MV-4-11 (cell line): Measurements from ENCODE around the gene CHTF8.
"Not testable (repeated sequence)": the region's sequence is repeated elsewhere in the genome, so short reads cannot be mapped to it uniquely, and the experiment has no call there.

Source experiments
- DNase-seq: peaks from one replicate; lab custom pipeline; 2025; lab: John Stamatoyannopoulos, UW

CHTF8 gene

GRCh38 chr16:69138608-69139007 is 6.2 kb upstream of the CHTF8 start:
- DNase-seq: no peak

- DNase-seq: no peak
Measured at GRCh38 chr16:69133373-69133954, 1.1 kb upstream of the CHTF8 start.

DNA sequence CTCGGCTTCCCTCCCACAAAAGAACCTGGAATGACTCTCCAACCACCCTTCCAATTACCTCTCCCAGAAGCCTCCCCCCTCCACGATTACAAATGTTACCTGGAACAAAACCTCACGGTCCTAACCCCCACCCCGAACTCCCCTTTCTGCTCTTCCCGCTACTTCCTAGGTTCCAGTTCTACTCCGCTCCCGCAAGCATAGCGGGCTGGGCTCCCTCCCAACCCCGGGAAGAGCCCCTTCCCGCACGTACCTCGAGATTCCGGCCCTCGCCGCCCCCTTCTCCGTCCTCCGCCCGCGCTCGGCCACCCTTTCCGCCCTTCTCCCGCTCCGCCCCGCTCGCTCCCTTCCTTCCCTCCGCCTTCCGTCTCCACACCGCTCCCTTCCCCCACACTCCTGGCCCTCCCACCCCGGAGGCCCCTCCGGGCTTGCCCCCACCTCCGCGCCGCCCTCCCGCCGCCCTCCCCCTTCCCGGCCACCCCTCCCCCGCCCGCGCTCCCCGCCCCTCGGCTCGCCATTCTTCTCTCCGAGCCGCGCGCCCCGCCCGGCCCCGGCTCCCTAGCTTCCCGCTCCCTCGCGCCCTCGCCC is 457 bp downstream of the CHTF8 start:
- peak; percentile 34 for DNase-seq

DNA sequence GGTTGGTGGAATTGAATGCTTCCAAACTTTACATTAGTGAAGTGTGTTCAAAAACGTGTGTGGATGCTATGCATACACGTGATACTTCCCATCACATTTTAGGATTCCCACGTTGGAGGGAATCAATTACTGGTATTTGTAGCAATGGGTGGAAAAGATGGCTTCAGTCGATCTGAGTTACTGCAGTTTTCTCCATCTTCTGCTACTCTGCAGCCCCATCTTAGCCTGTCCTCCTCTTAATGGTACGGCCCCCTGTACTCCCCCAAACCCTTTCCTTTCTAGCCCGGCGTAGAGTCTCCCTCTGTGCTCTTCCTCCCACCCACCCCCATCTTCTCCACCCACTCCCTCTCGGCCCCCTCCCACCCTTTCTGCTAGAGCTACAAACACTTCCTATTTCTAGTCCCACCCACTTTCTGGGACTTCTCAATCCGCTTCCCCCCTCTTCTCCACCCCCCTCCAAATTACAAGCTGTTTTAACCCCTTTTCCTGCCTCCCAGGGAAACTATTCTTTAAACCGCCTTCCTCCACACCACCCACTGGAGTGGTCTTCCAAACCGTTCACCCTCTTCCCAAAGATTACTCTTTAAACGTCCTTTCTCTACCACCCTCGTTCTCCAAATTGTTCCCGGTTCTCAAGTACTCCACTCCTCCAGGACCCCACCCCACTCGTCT is 1.1 kb downstream of the CHTF8 start:
- DNase-seq: peak; percentile 55

GRCh38 chr16:69130461-69130860 is 1.9 kb downstream of the CHTF8 start:
- no peak for DNase-seq

GRCh38 chr16:69127966-69128510 is 4.3 kb downstream of the CHTF8 start:
- no peak for DNase-seq

DNA sequence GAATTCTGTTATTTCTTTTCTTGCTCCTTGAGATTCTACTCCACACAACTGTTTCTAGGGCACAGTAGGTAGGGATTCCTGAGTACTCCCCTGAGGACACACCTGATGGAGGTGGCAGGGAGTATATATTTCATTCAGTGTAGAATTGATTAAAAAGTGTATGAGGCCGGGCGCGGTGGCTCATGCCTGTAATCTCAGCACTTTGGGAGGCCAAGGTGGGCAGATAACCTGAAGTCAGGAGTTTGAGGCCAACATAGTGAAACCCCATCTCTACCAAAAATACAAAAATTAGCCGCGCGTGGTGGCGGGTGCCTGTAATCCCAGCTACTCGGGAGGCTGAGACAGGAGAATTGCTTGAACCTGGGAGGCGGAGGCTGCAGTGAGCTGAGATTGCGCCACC is 5.6 kb downstream of the CHTF8 start:
- not testable (repeated sequence) for DNase-seq

GRCh38 chr16:69126221-69126620 is 6.2 kb downstream of the CHTF8 start:
- no peak for DNase-seq

GRCh38 chr16:69124961-69125360 is 7.4 kb downstream of the CHTF8 start:
- DNase-seq: not testable (repeated sequence)

DNA sequence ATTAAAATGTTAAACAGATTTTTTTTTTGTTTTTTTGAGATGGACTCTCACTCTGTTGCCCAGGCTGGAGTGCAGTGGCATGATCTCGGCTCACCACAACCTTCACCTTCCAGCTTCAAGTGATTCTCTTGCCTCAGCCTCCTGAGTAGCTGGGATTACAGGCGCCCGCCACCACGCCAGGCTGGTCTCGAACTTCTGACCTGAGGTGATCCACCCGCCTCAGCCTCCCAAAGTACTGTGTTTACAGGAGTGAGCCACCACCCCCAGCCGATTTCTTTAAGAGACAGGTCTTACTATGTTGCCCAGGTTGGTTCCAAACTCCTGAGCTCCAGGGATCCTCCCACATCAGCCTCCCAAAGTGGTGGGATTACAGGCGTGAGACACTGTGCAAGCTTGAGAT is 8.0 kb downstream of the CHTF8 start:
- DNase-seq: not testable (repeated sequence)

DNA sequence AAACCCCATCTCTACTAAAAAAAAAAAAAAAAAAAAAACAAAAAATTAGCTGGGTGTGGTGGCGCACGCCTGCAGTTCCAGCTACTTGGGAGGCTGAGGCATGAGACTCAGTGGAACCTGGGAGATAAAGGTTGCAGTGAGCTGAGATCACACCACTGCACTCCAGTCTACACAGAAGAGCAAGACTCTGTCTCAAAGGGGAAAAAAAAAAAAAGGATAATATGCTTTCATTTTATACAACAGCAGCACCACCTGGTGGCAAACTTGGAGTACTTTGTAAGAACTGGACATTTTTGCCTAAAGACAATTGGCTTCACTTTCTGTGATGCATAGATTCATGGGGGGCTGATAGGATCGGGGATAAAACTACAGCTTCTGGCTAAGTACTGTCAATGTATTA is 8.5 kb downstream of the CHTF8 start:
- DNase-seq: peak; percentile 67

- DNase-seq: no peak
Measured at GRCh38 chr16:69120096-69120664, 12.2 kb downstream of the CHTF8 start.

DNA sequence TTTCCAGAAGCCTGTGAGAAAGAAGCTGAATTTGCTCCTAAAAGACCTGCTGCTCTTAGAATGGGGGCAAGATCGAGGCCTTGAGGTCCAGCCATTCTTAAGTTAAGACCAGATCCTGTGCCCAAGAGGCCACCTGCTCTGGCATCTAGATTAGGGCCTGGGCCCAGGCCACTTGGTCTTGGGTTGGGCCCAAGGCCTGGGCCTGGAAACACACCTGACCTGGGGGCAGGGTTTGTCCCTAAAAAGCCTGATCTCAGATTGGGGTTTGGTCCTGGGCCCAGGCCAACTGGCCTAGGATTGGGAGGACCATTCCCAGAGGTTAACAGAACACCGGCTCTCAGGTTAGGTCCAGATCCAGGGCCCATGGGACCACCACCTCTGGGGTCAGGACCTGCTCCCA is 12.9 kb downstream of the CHTF8 start:
- DNase-seq: no peak

DNA sequence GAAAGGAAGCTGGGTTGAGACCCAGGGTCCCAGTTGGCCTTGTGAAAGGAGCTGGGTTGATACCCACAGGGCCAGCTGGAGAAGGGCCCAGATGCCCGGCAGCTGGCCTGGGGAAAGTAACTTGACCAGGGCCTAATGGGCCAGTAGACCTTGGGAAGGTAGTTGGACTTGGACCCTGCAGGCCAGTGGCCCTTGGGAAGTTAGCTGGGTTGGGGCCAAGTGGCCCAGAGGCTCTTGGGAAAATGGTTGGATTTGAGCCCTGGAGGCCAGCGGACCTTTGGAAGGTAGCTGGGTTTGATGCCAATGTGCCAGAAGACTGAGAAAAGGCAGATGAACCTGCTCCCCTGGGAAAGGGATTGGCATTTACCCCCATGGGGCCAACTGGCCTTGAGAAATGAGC is 13.4 kb downstream of the CHTF8 start:
- DNase-seq: no peak

GRCh38 chr16:69118468-69118867 is 13.9 kb downstream of the CHTF8 start:
- no peak for DNase-seq

DNA sequence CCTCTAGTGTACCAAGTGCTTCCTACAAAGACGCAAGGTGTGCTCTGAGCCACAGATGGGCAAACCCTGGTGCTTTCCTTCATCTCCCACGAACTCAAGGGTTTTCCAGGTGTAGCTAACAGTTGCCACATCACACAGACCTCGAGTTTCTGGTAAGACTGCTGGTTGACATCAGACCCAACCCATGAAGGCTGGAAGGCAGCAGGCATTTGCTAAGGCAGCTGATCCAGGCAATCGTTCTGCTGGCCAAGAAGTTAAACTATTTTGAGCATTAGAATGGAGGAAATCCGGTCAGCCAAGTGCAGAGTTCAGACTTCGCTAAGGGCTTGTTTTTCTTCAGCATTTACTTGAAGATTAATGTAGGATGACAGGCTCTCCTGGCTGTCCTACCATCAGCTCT is 15.5 kb downstream of the CHTF8 start:
- no peak for DNase-seq

DNA sequence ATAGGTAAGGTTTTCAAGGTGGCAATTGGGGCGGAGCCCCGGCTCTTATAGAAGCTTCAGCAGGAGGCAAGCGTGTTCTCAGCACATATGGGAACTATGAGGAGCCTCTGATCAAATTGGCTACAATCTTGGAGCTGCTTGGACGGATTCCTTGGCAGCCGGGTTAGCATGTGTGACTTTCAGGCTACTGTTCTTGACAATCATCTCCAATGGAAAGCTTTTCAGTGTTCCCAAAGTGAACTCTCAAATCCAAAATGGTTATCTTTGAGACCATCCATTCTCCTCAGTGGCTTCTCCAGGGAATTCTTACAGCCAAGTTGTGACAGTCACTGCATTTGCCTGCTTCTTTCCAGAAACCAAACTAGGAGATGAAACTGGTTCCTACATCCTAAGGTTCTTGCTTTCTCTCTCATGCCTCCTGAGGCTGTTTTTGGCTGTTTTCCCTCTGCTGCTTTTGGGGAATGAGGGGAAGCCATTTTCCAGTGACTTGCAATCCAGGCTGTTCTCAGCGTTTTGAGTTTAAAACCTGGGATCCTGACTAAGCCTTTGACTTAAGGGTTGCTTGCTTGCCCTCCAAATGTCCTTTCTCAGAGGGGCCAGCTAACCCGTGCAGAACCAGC is 16.0 kb downstream of the CHTF8 start:
- no peak for DNase-seq

- no peak for DNase-seq
Measured at GRCh38 chr16:69115837-69116236, 16.6 kb downstream of the CHTF8 start.

DNA sequence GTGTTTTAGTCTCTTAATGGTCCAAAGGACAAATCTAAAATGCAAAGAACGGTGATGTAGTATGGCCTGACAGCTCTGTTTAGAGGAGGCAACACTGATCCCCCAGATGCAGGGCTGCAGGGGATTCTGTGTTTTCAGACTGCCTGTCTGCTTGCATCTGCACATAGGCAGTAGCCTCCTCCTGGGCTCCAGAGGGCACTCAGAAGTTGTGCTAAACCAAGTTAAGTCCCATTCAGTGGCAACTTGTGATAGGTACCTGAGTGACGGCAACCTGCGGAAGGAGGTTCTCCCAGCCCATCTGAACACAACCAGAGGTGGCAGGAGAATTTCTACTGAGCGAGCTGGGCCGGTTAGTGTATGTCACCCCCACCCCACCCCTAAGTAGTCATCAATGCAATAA is 17.0 kb downstream of the CHTF8 start:
- DNase-seq: no peak

- DNase-seq: no peak
Measured at GRCh38 chr16:69114976-69115355, 17.4 kb downstream of the CHTF8 start.

DNA sequence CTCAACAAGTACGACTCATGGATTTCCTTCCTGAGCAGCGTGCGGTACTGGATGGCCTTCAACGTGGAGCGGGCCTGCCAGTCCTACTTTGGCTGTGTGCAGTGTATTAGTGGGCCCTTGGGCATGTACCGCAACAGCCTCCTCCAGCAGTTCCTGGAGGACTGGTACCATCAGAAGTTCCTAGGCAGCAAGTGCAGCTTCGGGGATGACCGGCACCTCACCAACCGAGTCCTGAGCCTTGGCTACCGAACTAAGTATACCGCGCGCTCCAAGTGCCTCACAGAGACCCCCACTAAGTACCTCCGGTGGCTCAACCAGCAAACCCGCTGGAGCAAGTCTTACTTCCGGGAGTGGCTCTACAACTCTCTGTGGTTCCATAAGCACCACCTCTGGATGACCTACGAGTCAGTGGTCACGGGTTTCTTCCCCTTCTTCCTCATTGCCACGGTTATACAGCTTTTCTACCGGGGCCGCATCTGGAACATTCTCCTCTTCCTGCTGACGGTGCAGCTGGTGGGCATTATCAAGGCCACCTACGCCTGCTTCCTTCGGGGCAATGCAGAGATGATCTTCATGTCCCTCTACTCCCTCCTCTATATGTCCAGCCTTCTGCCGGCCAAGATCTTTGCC is 17.9 kb downstream of the CHTF8 start:
- DNase-seq: peak; percentile 45

GRCh38 chr16:69113216-69113615 is 19.2 kb downstream of the CHTF8 start:
- DNase-seq: no peak
